Activated effector memory CD4-positive, alpha-beta T cell treated with Interleukin-2 at 50 U/mL for 16 hours (primary cell): ENCODE results near the gene CLDN24.

Source experiments
- DNase-seq: peaks from one replicate; pipeline ENCODE4 v3.0.0-alpha.2; 2020

Gene CLDN24

DNA sequence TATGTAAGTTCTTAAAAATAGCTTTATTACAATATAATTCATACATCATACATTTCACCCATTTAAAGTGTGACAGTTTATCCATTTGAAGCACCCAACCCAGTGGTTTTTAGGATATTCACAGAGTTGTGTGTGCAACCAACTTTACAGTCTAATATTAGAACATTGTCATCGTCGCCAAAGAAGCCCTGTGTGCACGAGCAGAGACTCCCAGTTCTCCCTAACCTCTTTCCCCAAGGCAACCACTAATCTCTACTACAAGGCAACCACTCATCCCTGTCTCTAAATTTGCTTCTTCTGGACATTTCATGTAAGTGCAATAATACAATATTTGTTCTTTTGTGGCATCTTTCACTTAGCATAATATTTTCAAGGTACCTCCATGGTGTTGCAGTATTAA, 49.8 kb downstream of the CLDN24 start:
- no peak for DNase-seq
